Stimulated activated naive B cell treated with anti-CD40 and anti-IgM and Interleukin-4, amounts not matched to agents 10 μg/mL and 1 μg/mL and 100 μg/mL, for 72 hours (primary cell): ENCODE measurements around the gene WDFY3.
A peak's percentile ranks its signal among the peaks of the same experiment; 100 is the strongest.
"Not testable (repeated sequence)": the region's sequence is repeated elsewhere in the genome, so short reads cannot be mapped to it uniquely, and the experiment has no call there.

ENCODE experiments used
- ATAC-seq, 2 donors: fragments of 150-1000 bp; cut with Tn5 transposase; replicated peaks; 2 replicates each; pipeline ENCODE4 v1.10.0; 2021; ENCODE audit warnings: moderate library complexity in 1 of 2
- DNase-seq: peaks from one replicate; pipeline ENCODE4 v3.0.0; 2021
- H3K27ac Mint-ChIP-seq: one replicate; pipeline ENCODE4 v1.8.0; 2022; ENCODE audit warnings: mild to moderate bottlenecking, mixed read lengths
- H3K27me3 Mint-ChIP-seq, 2 donors: one replicate each; pipeline ENCODE4 v1.8.0; 2022; ENCODE audit warnings: mixed read lengths in 2 of 2
- H3K36me3 Mint-ChIP-seq, 2 donors: one replicate each; pipeline ENCODE4 v1.8.0; 2022; ENCODE audit warnings: mixed read lengths in 2 of 2, mild to moderate bottlenecking in 1 of 2
- H3K4me1 Mint-ChIP-seq, 2 donors: one replicate each; pipeline ENCODE4 v1.8.0; 2022; ENCODE audit warnings: mixed read lengths in 2 of 2, mild to moderate bottlenecking in 1 of 2
- H3K4me3 Mint-ChIP-seq, 2 donors: one replicate each; pipeline ENCODE4 v1.8.0; 2022; ENCODE audit warnings: mild to moderate bottlenecking in 2 of 2, mixed read lengths in 2 of 2, moderate library complexity in 1 of 2
- H3K9me3 Mint-ChIP-seq, 2 donors: one replicate each; pipeline ENCODE4 v1.8.0; 2022; ENCODE audit warnings: mixed read lengths in 2 of 2, mild to moderate bottlenecking in 1 of 2

WDFY3 gene

DNA sequence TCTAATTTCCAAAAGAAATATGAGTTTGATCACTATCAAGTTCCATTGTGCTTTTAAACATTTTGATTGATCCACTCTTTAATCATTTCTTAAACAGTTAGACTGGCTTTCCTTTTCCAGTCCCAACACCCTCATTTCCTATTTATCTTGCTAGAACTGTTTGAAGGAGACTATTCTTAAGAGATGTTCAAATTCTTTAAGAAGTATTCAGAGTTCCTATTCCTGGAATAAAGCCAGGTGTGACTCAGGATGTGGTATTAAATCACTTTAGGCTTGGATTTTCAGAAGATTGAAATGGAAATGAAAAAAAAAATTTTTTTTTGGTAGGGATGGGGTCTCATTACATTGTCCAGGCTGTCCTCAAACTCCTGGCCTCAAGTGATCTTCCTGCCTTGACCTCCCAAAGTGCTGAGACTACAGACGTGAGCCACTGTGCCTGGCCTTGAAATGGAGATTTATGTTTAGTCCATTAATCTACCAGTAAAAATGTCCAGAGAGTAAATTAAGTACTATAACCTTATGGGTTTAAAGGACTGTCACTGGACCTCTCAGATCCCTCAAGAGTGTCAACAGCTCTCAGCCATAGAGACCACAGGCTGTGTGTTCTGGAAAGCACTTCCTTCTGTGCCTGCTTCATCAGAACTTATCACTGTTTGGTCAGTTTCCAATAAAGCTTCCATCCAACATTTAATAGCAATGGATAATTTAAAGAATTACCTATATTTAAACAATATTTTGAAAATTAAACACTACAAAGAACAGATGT lies 292.8 kb downstream of the WDFY3 start:
- H3K9me3 Mint-ChIP-seq: no peaks in the 10 kb centered on the region
- no peak for ATAC-seq
- H3K27me3 Mint-ChIP-seq: no peaks in the 10 kb centered on the region
- DNase-seq: no peak
- H3K4me1 Mint-ChIP-seq: no peaks in the 10 kb centered on the region
- no peak overlapping the region for H3K4me3 Mint-ChIP-seq
- no peaks in the 10 kb centered on the region for H3K36me3 Mint-ChIP-seq
- no peak overlapping the region for H3K27ac Mint-ChIP-seq

DNA sequence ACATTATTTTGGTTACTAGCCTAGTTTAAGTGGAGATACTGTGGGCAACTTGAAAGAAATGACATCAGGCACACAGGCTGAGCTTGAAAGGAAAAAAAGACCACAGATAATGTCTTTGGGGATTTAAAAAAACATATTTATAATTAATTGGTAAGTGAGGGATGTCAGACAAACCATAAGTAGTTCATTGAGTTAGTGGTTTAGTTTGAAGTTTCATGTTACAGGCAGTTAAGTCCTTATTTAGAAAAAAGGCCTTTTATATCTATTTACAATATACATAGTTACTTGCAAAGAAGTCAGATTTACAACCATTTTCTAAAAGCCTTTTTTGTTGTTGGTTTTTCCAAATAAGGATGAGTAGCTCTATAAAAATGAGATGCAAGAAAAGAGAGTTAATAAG lies 294.3 kb downstream of the WDFY3 start:
- ATAC-seq (no peak), DNase-seq (no peak)
- Mint-ChIP-seq H3K36me3 (no peaks in the 10 kb centered on the region), H3K27ac (no peak overlapping the region), H3K9me3 (no peaks in the 10 kb centered on the region), H3K4me1 (no peaks in the 10 kb centered on the region), H3K27me3 (no peaks in the 10 kb centered on the region), H3K4me3 (no peak overlapping the region)

DNA sequence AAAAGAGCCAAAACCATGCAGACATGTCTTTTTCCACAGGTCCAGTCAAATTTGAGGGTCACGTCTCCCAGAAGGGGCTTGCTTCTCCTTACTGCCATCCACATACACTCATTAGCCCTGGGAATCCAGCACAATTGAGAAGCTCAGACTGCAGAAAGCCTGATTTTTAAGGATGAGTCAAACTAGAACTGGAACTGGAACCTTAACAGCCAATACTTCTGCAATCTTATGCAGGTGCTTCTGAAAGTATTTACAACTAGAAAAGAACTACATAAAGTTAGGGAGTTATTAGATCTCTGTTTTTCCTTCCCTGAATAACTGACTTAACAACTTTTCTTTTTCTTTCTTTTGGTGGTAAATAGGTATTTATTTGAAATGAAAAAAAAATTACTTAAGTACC lies 297.3 kb downstream of the WDFY3 start:
- DNase-seq (no peak), ATAC-seq (peak; percentile 55 to 69)
- Mint-ChIP-seq H3K4me3 (no peak overlapping the region), H3K27me3 (no peaks in the 10 kb centered on the region), H3K9me3 (peaks cover 0 to 1% of the 10 kb centered on the region in 2 donors), H3K27ac (no peak overlapping the region), H3K36me3 (no peaks in the 10 kb centered on the region), H3K4me1 (no peaks in the 10 kb centered on the region)

DNA sequence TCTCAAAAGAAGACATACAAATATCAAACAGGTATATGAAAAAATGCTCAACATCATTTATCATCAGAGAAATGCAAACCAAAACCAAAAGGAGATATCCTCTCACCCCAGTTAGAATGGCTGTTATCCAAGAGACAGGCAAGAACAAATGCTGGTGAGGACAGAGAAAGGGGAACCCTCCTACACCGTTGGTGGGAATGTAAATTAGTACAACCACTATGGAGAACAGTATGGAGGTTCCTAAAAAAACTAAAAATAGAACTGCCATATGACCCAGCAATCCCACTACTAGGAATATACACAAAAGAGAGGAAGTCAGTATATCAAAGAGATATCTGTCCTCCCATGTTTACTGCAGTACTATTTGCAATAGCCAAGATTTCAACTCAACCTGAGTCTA lies 300.1 kb downstream of the WDFY3 start:
- H3K4me1 Mint-ChIP-seq: no peaks in the 10 kb centered on the region
- no peak overlapping the region for H3K27ac Mint-ChIP-seq
- no peaks in the 10 kb centered on the region for H3K36me3 Mint-ChIP-seq
- no peaks in the 10 kb centered on the region for H3K27me3 Mint-ChIP-seq
- peaks cover 0 to 1% of the 10 kb centered on the region in 2 donors for H3K9me3 Mint-ChIP-seq
- ATAC-seq: no peak
- DNase-seq: no peak
- no peak overlapping the region for H3K4me3 Mint-ChIP-seq

DNA sequence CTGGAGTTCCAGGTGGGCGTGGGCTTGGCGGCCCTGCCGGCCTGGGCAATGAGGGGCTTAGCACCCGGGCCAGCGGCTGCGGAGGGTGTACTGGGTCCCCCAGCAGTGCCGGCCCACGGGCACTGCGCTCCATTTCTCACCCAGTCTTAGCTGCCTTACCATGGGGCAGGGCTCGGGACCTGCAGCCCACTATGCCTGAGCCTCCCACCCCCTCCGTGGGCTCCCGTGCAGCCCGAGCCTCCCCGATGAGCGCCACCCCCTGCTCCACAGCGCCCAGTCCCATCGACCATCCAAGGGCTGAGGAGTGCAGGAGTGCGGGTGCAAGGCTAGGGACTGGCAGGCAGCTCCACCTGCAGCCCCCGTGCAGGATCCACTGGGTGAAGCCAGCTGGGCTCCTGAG lies 301.7 kb downstream of the WDFY3 start:
- H3K27ac Mint-ChIP-seq, H3K27me3 Mint-ChIP-seq, H3K36me3 Mint-ChIP-seq, DNase-seq, ATAC-seq, H3K9me3 Mint-ChIP-seq, H3K4me1 Mint-ChIP-seq, H3K4me3 Mint-ChIP-seq: not testable (repeated sequence)

DNA sequence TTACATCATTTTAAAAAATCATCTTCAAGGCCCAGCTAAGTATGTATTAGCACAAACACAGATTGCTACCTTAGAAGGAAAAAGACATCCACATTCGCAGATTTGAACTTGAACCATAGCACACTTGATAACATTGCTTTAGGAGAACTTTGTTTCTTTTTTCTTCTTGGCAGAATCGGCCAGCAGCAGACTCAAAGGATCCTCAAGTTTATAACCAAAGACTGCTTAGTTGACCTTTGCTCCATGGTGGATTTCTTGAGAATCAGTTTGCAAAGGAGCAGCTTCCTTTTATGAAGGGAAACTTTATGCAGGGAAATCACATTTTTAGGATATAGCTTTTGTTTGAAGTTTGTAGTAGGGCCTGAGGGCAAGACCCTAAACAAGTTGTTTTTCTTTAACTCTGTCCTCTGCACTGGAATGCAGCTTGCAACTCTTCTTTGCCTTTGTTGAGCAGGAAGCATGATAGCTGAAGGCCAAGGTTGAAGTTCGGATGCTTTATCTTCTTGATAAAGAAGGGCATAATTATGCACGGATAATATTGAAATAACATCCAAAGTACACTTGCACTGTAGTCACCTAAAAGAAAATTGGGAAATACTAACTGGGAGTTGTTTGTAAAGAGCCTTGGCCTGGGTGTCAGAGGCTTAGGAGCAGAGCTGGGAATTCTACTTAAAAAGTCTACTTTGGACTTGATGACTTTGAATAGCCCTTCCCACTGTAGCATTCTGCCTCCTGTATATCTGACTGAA lies 305.1 kb downstream of the WDFY3 start:
- no peaks in the 10 kb centered on the region for H3K36me3 Mint-ChIP-seq
- no peak overlapping the region for H3K4me3 Mint-ChIP-seq
- peaks cover 4 to 13% of the 10 kb centered on the region in 2 donors for H3K9me3 Mint-ChIP-seq
- no peaks in the 10 kb centered on the region for H3K4me1 Mint-ChIP-seq
- no peak for DNase-seq
- no peak for ATAC-seq
- H3K27me3 Mint-ChIP-seq: no peaks in the 10 kb centered on the region
- H3K27ac Mint-ChIP-seq: no peak overlapping the region

DNA sequence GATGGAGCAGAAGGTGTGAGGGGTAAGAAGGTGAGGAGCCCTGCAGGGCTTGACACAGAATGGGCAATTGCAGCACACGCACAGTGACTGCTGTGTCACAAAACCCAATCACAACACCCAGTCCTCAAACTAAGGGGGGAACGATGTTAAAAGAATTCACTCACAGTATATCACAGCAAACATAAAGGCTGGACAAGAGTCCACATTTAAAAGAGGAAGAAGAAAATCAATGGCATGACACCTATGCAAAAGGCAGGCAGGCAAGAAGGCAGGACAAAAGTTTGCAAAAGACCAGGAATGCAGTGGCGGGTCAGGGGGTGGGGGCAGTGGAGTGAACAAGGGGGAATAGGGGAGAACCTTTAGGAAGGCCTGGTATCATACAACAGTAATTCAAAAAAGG lies 305.9 kb downstream of the WDFY3 start:
- H3K27ac Mint-ChIP-seq: no peak overlapping the region
- no peaks in the 10 kb centered on the region for H3K36me3 Mint-ChIP-seq
- no peaks in the 10 kb centered on the region for H3K27me3 Mint-ChIP-seq
- no peaks in the 10 kb centered on the region for H3K4me1 Mint-ChIP-seq
- ATAC-seq (no peak), DNase-seq (no peak)
- H3K9me3 Mint-ChIP-seq: peaks cover 5 to 14% of the 10 kb centered on the region in 2 donors
- H3K4me3 Mint-ChIP-seq: no peak overlapping the region

DNA sequence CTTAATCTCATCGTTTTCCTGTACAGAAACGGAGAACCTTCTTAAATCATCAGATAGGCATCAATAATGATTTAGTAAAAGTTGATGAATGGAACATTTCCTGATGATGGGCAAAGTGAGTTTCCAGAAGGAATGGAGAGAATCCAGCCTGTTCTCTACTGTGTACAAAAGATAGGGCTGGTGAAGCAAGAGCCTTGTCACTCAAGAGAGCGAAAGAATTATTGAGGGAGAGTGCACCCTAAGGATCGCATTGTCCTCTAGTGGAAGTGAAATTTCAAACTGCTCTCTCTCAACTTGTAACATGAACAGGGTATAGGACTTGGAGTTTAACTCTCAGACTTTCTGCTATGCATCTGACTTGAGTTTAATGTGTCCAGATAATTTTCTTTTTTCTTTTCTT lies 314.0 kb downstream of the WDFY3 start:
- ATAC-seq (no peak), DNase-seq (no peak)
- Mint-ChIP-seq H3K4me3 (no peak overlapping the region), H3K4me1 (no peaks in the 10 kb centered on the region), H3K36me3 (no peaks in the 10 kb centered on the region), H3K27me3 (peaks cover 0 to 12% of the 10 kb centered on the region in 2 donors), H3K27ac (no peak overlapping the region), H3K9me3 (peaks cover 5 to 7% of the 10 kb centered on the region in 2 donors)

DNA sequence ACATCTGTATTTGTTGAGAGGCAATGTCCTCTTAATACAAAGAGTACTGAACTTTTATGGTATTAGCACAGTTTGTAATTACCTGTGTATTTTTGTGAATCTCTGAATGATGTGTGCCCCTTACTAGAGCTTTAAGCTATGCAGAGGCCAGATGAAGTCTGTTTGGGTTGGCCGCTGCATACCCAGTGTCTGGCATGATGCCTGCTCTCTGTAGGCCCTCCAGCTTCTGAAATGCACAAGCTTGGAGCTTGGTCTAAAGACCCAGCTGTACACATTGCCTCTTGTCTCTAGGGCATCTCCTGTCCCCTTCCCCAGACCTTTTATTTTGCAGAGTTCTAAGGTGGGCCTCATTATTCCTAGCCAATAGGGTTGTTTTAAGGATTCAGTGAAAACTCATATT lies 315.0 kb downstream of the WDFY3 start:
- Mint-ChIP-seq H3K27me3 (peaks cover 0 to 12% of the 10 kb centered on the region in 2 donors), H3K4me1 (no peaks in the 10 kb centered on the region), H3K27ac (no peak overlapping the region), H3K9me3 (peaks cover 2% of the 10 kb centered on the region in 2 donors), H3K36me3 (no peaks in the 10 kb centered on the region), H3K4me3 (no peak overlapping the region)
- ATAC-seq (no peak), DNase-seq (no peak)

DNA sequence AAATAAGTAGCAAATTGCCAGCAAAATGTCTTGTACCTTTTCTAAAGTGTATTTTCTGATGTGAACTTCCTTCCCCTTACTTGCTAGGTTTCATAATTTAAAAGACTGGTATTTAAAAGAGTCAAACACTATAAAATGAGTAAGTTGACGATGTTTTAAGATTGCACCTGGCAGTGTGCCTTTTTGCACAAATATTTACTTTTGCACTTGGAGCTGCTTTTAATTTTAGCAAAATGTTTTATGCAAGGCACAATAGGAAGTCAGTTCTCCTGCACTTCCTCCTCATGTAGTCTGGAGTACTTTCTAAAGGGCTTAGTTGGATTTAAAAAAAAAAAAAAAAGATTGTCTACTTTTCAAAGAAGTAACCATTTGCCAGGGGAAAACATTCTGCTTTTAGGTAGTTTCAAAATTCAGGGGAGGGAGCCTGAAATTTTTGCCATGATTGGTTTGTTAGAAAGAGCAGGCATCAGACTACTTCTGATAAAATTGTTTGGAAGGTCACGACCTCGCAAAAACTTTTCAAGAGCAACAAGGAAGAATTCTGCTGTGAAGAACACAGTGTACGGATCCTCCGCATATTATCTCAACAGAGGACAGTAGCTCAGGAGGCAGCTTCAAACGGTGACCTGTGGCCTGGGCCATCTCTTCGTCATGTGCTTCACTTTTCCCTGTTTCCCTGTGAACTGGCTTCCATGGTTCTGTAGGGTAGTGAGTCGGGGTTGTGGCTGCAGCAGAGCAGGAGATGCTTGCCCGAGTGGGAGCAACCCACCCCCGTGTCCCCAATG lies 317.4 kb downstream of the WDFY3 start:
- ATAC-seq (no peak), DNase-seq (no peak)
- Mint-ChIP-seq H3K4me3 (no peak overlapping the region), H3K9me3 (no peaks in the 10 kb centered on the region), H3K27ac (no peak overlapping the region), H3K4me1 (no peaks in the 10 kb centered on the region), H3K36me3 (no peaks in the 10 kb centered on the region), H3K27me3 (peaks cover 0 to 5% of the 10 kb centered on the region in 2 donors)

DNA sequence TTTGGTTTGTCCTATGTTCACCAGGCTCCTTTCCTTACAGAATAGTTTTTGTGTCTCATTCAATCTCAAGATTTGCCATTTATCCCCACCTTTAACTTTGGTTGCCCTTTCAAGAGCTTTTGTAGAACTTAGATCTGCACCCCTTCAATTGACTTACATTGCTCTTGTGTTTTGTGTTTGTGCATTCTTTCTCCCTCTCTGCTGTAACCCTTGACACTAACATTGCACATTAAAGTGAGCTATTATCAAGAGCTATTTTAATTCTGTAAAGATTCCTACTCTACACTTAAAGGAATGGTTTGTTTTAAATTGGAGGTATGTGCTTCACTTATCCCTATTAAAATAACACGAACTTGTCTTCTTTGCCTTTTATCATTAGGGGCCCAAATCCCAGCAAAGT lies 318.3 kb downstream of the WDFY3 start:
- ATAC-seq: no peak
- no peak for DNase-seq
- no peaks in the 10 kb centered on the region for H3K9me3 Mint-ChIP-seq
- no peak overlapping the region for H3K27ac Mint-ChIP-seq
- peaks cover 0 to under 1% of the 10 kb centered on the region in 2 donors for H3K27me3 Mint-ChIP-seq
- H3K4me3 Mint-ChIP-seq: no peak overlapping the region
- no peaks in the 10 kb centered on the region for H3K36me3 Mint-ChIP-seq
- no peaks in the 10 kb centered on the region for H3K4me1 Mint-ChIP-seq

DNA sequence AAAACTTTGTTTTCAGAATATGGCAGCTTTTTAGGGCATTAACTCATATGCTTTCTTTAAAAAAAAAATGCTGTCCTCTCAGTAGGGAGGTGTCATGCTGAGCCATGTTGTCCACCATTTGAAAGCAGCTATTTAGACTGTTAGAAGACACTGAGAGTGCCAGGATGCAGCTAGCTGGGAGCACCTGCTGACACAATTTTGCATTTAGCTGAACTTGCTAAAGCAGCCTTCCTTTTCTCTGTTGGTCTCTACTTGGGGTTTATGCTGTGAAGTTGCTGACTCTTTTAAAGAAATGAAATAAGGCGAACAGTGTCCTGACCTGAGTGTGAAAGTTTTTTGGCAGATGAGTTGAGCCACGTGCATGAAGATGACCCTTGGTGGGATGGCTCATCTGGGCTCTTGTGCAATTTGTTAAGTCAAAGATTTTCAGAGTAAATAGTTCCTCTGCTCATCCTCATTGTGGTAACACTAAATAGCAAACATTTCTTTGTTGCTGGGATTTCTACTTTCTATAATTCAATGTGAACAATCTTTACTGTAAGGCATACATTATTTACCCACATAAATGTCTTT lies 319.1 kb downstream of the WDFY3 start:
- DNase-seq (no peak), ATAC-seq (no peak)
- Mint-ChIP-seq H3K36me3 (no peaks in the 10 kb centered on the region), H3K4me3 (no peak overlapping the region), H3K9me3 (no peaks in the 10 kb centered on the region), H3K27ac (no peak overlapping the region), H3K4me1 (no peaks in the 10 kb centered on the region), H3K27me3 (no peaks in the 10 kb centered on the region)

DNA sequence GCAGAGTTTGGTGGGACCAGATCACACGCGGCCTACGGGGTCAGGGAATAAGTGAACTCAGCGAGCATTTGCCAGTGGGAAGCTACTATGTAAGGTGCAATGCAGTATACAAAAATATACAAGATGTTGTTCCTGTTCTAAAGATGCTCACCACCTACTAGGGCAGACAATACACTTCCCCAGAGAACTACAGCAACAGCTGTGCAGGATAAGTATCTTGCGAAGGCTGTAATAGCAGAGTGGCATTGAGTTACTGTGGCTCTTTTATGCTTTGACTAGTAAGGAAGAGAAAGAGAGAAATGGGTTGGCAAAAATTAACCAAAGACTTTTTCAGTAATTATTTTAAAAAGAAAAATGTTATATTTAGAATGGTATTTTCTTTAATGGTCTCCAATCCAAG lies 322.4 kb downstream of the WDFY3 start:
- H3K4me3 Mint-ChIP-seq: no peak overlapping the region
- no peaks in the 10 kb centered on the region for H3K36me3 Mint-ChIP-seq
- DNase-seq (no peak), ATAC-seq (no peak)
- H3K9me3 Mint-ChIP-seq: no peaks in the 10 kb centered on the region
- no peaks in the 10 kb centered on the region for H3K4me1 Mint-ChIP-seq
- H3K27ac Mint-ChIP-seq: no peak overlapping the region
- H3K27me3 Mint-ChIP-seq: no peaks in the 10 kb centered on the region

DNA sequence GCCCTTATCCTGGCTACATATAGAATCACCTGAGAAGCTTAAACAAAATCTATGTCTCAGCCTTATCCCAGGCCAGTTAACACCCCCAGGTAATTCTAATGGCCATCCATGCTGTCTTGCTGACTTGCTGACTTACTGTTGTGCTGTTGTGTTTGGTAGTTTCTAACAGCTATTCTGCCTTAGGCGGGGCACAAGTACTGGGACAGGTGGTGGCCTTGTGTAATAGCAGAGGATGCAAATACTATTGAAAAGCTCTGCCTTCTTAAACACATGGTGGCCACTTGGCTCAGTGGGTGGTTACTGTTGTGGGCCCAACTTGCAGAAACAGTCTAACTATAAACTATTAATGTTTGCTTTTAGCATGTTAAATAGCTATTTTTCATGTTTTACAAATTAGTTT lies 327.3 kb downstream of the WDFY3 start:
- Mint-ChIP-seq H3K4me3 (no peak overlapping the region), H3K4me1 (no peaks in the 10 kb centered on the region), H3K9me3 (peaks cover 4% of the 10 kb centered on the region in 2 donors), H3K27ac (no peak overlapping the region), H3K27me3 (peaks cover 6 to 10% of the 10 kb centered on the region in 2 donors), H3K36me3 (no peaks in the 10 kb centered on the region)
- DNase-seq: no peak
- ATAC-seq: no peak
